ENCODE data around the gene TNP1.

TNP1 gene

DNA sequence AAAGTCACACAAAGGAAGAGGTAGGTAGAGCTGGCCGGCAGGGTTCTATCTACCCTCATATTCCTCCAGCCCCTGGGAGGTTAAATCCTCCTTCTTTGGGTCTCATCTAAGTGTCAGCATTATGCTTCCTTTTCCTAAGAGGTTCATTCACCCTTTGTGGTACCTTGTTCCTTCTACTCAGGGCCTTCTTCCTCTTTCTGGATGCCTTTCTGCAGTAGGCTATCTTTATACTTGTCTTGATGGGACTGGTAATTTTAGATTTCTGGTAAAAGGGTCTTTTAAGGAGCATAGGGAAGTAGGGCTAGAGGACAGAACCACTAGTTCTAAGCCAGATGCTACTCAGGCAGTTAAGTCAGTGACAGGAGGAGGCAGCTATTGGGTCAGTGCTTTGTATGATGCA, 13.7 kb upstream of the TNP1 start:
- no peaks in the 10 kb centered on the region for H3K4me1 ChIP-seq (ENCODE audit: control insufficient read depth, insufficient read depth, low read length)
- no peak overlapping the region for H3K9ac ChIP-seq (ENCODE audit: low read length)
- no peaks in the 10 kb centered on the region for H3K27me3 ChIP-seq (replicated peaks; ENCODE audit: control insufficient read depth, insufficient read depth, low read length)
- no peak overlapping the region for H3K4me3 ChIP-seq (ENCODE audit: low read length)
- H3K9me3 ChIP-seq (ENCODE audit: control insufficient read depth, low read length), result peaks cover 3% of the 10 kb centered on the region
- DNase-seq (ENCODE audit: low read depth), result no peak
- no peaks in the 10 kb centered on the region for H3K36me3 ChIP-seq (ENCODE audit: control insufficient read depth, insufficient read depth, low read length, severe bottlenecking)

DNA sequence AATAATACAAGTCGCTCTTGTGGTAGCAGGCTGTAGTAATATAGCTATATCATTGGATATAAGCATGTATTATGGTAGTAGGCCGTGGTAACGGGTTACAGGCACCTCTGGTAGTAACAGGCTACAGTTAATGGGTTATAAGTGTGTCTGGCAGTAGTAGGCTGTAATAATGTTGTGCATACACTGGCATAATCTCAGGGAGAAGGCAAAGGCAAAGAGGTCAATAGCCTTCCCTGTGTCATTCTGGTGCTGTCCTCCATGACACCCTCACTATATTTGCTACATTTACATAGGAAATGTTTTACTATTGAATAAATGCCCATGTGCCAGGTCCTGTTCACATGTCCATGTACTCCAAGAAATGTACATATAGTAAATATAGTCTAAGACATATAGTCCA, 12.8 kb upstream of the TNP1 start:
- Histone ChIP-seq H3K4me1 (ENCODE audit: control insufficient read depth, insufficient read depth, low read length) (no peaks in the 10 kb centered on the region), H3K27me3 (replicated peaks; ENCODE audit: control insufficient read depth, insufficient read depth, low read length) (no peaks in the 10 kb centered on the region), H3K9ac (ENCODE audit: low read length) (no peak overlapping the region), H3K9me3 (ENCODE audit: control insufficient read depth, low read length) (no peaks in the 10 kb centered on the region), H3K36me3 (ENCODE audit: control insufficient read depth, insufficient read depth, low read length, severe bottlenecking) (no peaks in the 10 kb centered on the region), H3K4me3 (ENCODE audit: low read length) (no peak overlapping the region)
- no peak for DNase-seq (ENCODE audit: low read depth)

DNA sequence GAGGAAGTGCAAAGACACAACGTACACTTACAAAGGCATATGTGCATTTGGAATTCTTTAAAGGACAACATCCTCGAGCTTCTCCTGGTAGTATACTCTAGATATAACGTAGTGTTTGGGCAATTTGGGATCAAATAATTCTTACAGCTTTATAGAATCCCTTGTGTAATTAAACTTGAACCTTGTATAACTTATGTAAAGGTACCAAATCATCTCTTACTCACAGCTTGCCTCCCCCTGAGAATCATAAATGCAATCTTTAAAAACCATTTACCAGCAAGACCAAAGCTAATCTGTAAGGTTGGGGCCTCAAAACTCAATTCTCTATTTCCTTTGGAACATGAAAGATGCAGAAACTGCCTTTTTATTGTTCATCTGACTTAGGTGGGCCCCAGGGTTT, 12.2 kb upstream of the TNP1 start:
- no peaks in the 10 kb centered on the region for H3K4me1 ChIP-seq (ENCODE audit: control insufficient read depth, insufficient read depth, low read length)
- no peaks in the 10 kb centered on the region for H3K27me3 ChIP-seq (replicated peaks; ENCODE audit: control insufficient read depth, insufficient read depth, low read length)
- DNase-seq (ENCODE audit: low read depth), result no peak
- no peak overlapping the region for H3K9ac ChIP-seq (ENCODE audit: low read length)
- no peak overlapping the region for H3K4me3 ChIP-seq (ENCODE audit: low read length)
- H3K9me3 ChIP-seq (ENCODE audit: control insufficient read depth, low read length), result no peaks in the 10 kb centered on the region
- no peaks in the 10 kb centered on the region for H3K36me3 ChIP-seq (ENCODE audit: control insufficient read depth, insufficient read depth, low read length, severe bottlenecking)

DNA sequence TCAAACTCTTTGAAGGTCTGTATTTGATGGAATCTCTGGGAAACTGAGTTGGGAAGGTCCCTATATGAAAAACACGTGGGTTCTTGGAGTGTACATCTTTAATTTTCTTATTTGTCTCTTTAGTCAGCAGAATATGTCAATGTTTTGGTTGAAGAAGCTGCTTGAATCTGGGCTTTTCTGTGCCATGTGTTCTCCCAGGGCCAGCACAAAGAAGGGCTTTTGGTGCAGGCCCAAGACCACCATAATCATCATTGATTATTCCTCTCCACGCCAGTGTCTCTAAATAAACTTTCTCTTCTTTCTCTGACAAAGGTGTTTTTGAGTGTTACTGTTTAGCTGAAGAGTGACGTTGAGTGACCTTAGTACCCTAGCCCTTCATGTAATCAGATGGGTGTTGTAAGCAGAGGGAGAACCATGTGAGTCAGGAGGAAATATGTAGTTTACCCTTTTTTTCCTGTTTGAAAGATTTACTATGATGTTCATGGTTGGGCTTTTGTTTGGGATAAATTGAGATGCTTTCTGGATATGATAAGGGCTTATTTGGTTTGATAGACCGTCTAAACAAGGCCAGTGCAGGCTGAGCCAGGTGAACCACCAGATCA, 11.6 kb upstream of the TNP1 start:
- H3K9ac ChIP-seq (ENCODE audit: low read length), result no peak overlapping the region
- DNase-seq (ENCODE audit: low read depth), result no peak
- H3K9me3 ChIP-seq (ENCODE audit: control insufficient read depth, low read length), result no peaks in the 10 kb centered on the region

DNA sequence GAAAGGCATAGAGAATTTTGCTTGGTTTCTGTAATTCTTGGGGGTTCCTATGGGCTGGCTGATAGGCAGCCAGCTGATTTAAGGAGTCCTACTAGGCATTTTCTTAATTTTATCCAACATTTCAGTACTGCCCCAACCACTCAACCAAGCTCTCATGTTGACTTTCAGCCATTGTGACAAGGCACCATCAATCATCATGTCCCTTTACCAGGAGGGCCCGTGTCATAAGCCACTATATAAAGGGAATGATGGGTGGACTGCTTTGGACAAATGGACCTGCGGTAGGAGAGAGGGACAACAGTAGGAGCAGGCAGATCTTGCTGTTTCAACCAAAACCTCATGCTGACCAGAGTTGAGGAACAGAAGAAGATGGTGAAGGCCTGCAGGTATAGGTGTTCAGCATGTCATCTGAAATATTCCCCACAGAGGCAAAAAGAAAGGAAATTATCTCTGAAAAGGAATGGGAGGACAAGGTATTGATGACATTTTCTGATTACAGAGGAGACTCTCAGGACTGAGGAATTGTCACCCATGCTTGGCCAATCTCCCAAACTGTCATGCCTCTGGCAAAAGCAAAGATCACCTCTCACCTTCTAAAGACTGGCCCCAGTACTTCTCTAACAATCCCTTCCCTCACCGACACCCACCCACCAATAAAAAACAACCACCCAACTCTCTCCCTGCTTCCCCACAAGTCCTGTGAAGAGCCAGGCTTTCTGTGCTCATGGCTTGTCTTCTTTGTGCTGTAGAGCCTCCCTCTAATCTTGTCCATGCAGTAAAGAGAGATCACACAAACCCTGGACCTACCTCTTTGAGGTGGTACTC, 10.9 kb upstream of the TNP1 start:
- Histone ChIP-seq H3K4me1 (ENCODE audit: control insufficient read depth, insufficient read depth, low read length) (no peaks in the 10 kb centered on the region), H3K9ac (ENCODE audit: low read length) (no peak overlapping the region), H3K36me3 (ENCODE audit: control insufficient read depth, insufficient read depth, low read length, severe bottlenecking) (no peaks in the 10 kb centered on the region), H3K9me3 (ENCODE audit: control insufficient read depth, low read length) (no peaks in the 10 kb centered on the region), H3K27me3 (replicated peaks; ENCODE audit: control insufficient read depth, insufficient read depth, low read length) (no peaks in the 10 kb centered on the region), H3K4me3 (ENCODE audit: low read length) (no peak overlapping the region)
- DNase-seq (ENCODE audit: low read depth), result no peak

More for the DNA sequence above, 11.6 kb upstream of the TNP1 start:
- no peaks in the 10 kb centered on the region for H3K27me3 ChIP-seq (replicated peaks; ENCODE audit: control insufficient read depth, insufficient read depth, low read length)
- H3K36me3 ChIP-seq (ENCODE audit: control insufficient read depth, insufficient read depth, low read length, severe bottlenecking), result no peaks in the 10 kb centered on the region
- H3K4me1 ChIP-seq (ENCODE audit: control insufficient read depth, insufficient read depth, low read length), result no peaks in the 10 kb centered on the region
- H3K4me3 ChIP-seq (ENCODE audit: low read length), result no peak overlapping the region

DNA sequence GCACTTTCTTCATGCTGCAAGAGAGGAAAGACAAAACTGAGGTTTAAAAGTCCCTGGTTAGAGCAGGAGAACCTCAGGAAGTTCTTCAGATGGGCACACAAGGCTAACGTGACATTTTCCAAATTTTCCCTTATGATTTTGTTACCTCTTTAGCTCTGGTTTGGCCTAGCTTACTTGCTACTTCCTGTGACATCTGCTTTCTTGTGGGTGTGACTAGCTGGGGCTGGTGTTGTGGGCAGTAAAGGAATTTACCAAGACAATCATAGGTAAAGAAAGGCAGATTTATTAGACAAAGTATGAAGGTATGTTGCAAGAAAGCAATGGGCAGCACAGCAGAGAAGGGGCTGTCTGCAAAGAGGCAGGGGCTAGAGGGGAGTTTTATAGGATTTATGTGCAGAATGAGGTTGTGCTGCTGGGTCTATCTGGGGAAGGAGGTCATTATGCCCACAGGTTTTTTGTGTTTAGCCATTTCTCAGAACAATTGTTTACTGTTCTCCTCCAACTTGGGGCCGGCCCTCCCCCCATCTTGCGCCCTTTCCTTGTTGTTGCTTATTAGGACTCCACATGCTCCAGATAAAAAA, 6.7 kb upstream of the TNP1 start:
- no peaks in the 10 kb centered on the region for H3K9me3 ChIP-seq (ENCODE audit: control insufficient read depth, low read length)
- H3K27me3 ChIP-seq (replicated peaks; ENCODE audit: control insufficient read depth, insufficient read depth, low read length), result no peaks in the 10 kb centered on the region
- peaks cover 9% of the 10 kb centered on the region for H3K4me1 ChIP-seq (ENCODE audit: control insufficient read depth, insufficient read depth, low read length)
- H3K9ac ChIP-seq (ENCODE audit: low read length), result no peak overlapping the region
- no peaks in the 10 kb centered on the region for H3K36me3 ChIP-seq (ENCODE audit: control insufficient read depth, insufficient read depth, low read length, severe bottlenecking)
- no peak for DNase-seq (ENCODE audit: low read depth)
- H3K4me3 ChIP-seq (ENCODE audit: low read length), result no peak overlapping the region

DNA sequence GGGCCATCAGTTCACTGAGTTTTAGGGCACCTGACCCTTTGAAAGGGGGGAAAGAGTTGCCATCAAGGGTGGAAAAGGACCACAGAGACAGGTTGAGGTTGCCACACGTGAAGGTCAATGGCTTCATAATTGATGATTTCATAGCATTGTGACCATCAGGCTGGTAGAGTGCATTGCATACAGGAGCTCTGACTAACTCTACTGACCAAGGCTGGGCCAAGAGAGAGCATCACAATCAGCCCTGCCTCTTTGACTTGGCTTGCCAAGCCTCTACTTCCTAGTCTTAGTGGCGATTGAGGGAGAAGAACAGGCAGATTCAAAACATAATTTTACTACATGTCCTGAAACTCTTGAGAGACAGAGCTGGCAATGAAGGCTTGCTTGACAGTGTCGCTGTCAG, 5.8 kb upstream of the TNP1 start:
- Histone ChIP-seq H3K9ac (ENCODE audit: low read length) (no peak overlapping the region), H3K36me3 (ENCODE audit: control insufficient read depth, insufficient read depth, low read length, severe bottlenecking) (no peaks in the 10 kb centered on the region), H3K4me1 (ENCODE audit: control insufficient read depth, insufficient read depth, low read length) (peaks cover 9% of the 10 kb centered on the region), H3K4me3 (ENCODE audit: low read length) (no peak overlapping the region), H3K27me3 (replicated peaks; ENCODE audit: control insufficient read depth, insufficient read depth, low read length) (no peaks in the 10 kb centered on the region), H3K9me3 (ENCODE audit: control insufficient read depth, low read length) (no peaks in the 10 kb centered on the region)
- no peak for DNase-seq (ENCODE audit: low read depth)

DNA sequence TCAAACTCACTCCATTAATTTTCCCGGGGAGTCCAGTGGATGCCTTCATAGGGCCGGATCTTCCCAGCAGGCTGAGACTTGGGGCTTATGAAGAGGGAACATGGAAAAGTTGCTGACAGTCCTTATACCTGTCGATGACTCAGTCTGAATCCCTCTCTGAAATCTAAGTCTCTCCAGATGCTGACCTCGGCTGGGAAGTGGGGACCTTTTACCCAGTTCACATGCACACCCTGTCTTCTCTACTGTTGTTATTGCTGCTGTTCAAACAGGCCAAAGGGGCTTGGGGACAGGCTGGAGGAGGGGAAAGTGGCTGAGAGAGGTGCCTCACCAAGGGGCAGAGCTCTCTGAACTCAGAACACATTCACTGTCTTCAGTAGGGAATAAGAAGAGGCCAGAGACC, 4.1 kb upstream of the TNP1 start:
- Histone ChIP-seq H3K9ac (ENCODE audit: low read length) (no peak overlapping the region), H3K27me3 (replicated peaks; ENCODE audit: control insufficient read depth, insufficient read depth, low read length) (no peaks in the 10 kb centered on the region), H3K36me3 (ENCODE audit: control insufficient read depth, insufficient read depth, low read length, severe bottlenecking) (no peaks in the 10 kb centered on the region), H3K9me3 (ENCODE audit: control insufficient read depth, low read length) (no peaks in the 10 kb centered on the region), H3K4me1 (ENCODE audit: control insufficient read depth, insufficient read depth, low read length) (peaks cover 9% of the 10 kb centered on the region), H3K4me3 (ENCODE audit: low read length) (no peak overlapping the region)
- DNase-seq (ENCODE audit: low read depth), result no peak

DNA sequence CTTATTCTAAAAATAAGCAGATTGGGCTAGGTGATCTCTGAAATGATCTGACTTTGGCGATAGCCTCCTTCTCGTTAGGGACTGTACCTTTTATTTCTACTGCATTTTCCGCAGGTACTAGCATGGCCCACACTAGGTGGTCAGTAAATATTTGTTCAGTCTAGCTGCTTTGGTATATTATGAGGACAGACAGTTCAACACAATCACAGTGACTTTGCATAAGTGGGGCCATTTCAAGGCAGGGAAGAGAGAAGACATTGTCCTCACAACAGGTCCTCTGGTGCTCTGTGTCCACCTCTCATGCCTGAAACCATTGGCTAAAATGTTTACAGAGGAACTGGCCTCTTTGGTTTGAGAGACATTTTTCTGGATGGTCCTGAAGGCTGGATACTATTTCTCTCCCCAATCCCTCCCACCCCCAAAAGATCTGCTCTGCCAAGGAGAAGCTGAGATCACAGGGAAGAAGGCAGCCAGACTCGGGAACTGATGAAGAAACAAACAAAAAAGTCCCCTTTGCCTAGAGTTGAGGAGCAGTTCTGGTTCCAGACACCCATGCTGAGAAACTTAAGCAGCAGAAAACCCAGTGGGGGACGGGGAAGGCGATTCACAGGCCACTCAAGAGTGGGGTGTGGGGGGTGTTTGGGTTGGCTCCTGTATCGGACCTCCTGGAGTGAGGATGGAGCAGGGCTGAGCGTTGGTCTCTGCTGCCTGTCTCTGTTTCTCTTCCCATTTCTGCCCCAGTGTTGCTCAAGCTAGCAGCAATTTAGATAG, 2.9 kb upstream of the TNP1 start:
- Histone ChIP-seq H3K4me3 (ENCODE audit: low read length) (no peak overlapping the region), H3K9ac (ENCODE audit: low read length) (no peak overlapping the region), H3K4me1 (ENCODE audit: control insufficient read depth, insufficient read depth, low read length) (peaks cover 9% of the 10 kb centered on the region), H3K27me3 (replicated peaks; ENCODE audit: control insufficient read depth, insufficient read depth, low read length) (no peaks in the 10 kb centered on the region), H3K36me3 (ENCODE audit: control insufficient read depth, insufficient read depth, low read length, severe bottlenecking) (no peaks in the 10 kb centered on the region), H3K9me3 (ENCODE audit: control insufficient read depth, low read length) (no peaks in the 10 kb centered on the region)
- DNase-seq (ENCODE audit: low read depth), result no peak

DNA sequence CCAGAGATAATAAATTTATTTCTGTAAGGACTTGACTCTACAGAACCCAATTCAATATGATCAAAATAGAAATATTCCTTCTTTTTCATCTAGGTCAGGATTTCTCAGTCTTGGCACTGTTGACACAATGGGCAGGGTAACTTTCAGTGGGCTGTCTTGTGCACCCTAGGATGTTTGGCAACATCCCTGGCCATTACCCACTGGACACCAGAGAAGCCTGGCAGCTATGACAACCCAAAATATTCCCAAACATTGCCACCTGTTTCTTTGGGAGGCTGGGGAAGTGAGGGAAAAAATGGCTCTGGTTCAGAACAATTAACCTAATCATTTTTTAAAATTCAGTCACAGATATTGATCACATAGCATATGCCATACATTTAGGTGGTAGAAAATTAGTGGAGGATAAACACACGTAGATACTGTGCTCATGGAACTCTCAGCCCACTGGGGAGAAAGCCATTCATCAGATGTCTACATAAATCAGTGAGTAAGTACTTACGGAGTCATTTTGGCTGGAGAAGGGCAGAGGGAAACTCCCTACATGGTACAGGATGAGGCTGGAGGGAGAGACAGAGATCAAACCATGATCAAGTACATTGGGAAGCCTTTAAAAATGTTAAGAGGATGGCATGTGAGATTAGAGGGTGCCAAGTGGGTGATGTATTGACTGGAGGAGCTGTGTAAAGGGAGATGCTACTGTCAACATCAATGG, 718 bp upstream of the TNP1 start:
- H3K9me3 ChIP-seq (ENCODE audit: control insufficient read depth, low read length), result no peaks in the 10 kb centered on the region
- no peak overlapping the region for H3K4me3 ChIP-seq (ENCODE audit: low read length)
- no peaks in the 10 kb centered on the region for H3K36me3 ChIP-seq (ENCODE audit: control insufficient read depth, insufficient read depth, low read length, severe bottlenecking)
- H3K9ac ChIP-seq (ENCODE audit: low read length), result no peak overlapping the region
- DNase-seq (ENCODE audit: low read depth), result no peak
- H3K4me1 ChIP-seq (ENCODE audit: control insufficient read depth, insufficient read depth, low read length), result peaks cover 9% of the 10 kb centered on the region
- no peaks in the 10 kb centered on the region for H3K27me3 ChIP-seq (replicated peaks; ENCODE audit: control insufficient read depth, insufficient read depth, low read length)

DNA sequence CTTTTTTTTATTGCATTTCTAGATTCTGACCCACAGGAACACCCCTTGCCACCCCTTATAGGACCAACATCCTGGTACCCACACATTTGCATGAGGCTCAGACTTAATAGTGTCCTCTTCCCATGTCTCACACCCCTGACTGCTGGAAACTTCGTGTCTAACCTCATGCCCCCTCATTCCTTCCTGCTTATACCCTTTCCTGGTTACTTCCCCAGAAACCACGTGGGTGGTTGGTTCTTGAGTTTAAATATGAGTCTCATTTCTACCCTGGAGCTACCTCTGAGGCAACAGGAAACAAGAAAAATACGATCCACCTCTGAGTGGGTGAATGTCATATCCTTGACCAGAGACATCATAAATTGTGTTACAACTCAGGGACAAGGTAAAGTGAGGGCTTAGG, 1.6 kb downstream of the TNP1 start:
- Histone ChIP-seq H3K4me1 (ENCODE audit: control insufficient read depth, insufficient read depth, low read length) (no peaks in the 10 kb centered on the region), H3K36me3 (ENCODE audit: control insufficient read depth, insufficient read depth, low read length, severe bottlenecking) (no peaks in the 10 kb centered on the region), H3K9ac (ENCODE audit: low read length) (no peak overlapping the region), H3K4me3 (ENCODE audit: low read length) (no peak overlapping the region), H3K27me3 (replicated peaks; ENCODE audit: control insufficient read depth, insufficient read depth, low read length) (no peaks in the 10 kb centered on the region), H3K9me3 (ENCODE audit: control insufficient read depth, low read length) (no peaks in the 10 kb centered on the region)
- DNase-seq (ENCODE audit: low read depth), result peak; percentile 20
